Ovary (tissue), 3 donors: ENCODE results near the gene FKBP3.

Experiments
- CTCF ChIP-seq, 3 donors: fragments of 450-650 bp in 2 of 3; fragments of 200-600 bp in 1 of 3; IDR thresholded peaks; one replicate each; pipeline versions ENCODE4 v1.5.1 to v1.8.0; 2016 to 2022; ENCODE audit warnings: antibody characterized with exemption in 3 of 3, mild to moderate bottlenecking in 1 of 3
- POLR2A ChIP-seq: fragments of 450-650 bp; IDR thresholded peaks from one replicate; pipeline ENCODE4 v1.6.1; 2017; ENCODE audit warnings: antibody characterized with exemption, mild to moderate bottlenecking, moderate library complexity
- donor health status: DM: no; HTN: no; CAD: no.

GRCh38 chr14:45133683-45134050 is 614 bp downstream of the FKBP3 start:
- TF ChIP-seq CTCF (IDR thresholded peaks at IDR 0.05) (no peak), POLR2A (no peak)
